Endothelial cell of umbilical vein (primary cell): Measurements from ENCODE around the gene NUP54. TPM values are rescaled to one million over a fixed set of nuclear protein-coding genes. Genes with fewer than 3 reads are reported as not detected.

Source experiments
- BruUV-seq: library from RNA; stranded (reverse); fragments of 400-500 nt; replicated peaks from 2 replicates; lab custom pipeline; 2021; lab: Mats Ljungman, UMichigan
- CTCF ChIA-PET: fragments of 300-600, 350-600 bp; sonication (Branson Sonifier 250); formaldehyde crosslinking; loops from one replicate; lab custom pipeline; 2021; ENCODE audit warnings: antibody characterized with exemption, inconsistent platforms; lab: Charles Lee
- POLR2A ChIA-PET: fragments of 300-600, 350-600 bp; sonication (Branson Sonifier 250); formaldehyde crosslinking; loops from one replicate; lab custom pipeline; 2021; ENCODE audit warnings: antibody characterized with exemption, inconsistent platforms; lab: Charles Lee
- DNase-seq: peaks from one replicate; pipeline ENCODE4 v3.0.0-alpha.2; 2011; ENCODE audit warnings: low read depth, low spot score
- FAIRE-seq: peaks from 2 replicates; lab custom pipeline; 2011; peaks lifted over from hg19 to GRCh38; lab: Jason Lieb, UNC
- H2AFZ ChIP-seq: 2 replicates; pipeline ENCODE4 v1.6.0; 2012; ENCODE audit warnings: low read depth, low read length, control low read depth, inconsistent platforms
- H3K27ac ChIP-seq: 2 replicates; pipeline ENCODE4 v1.5.1; 2011; ENCODE audit warnings: low read depth, mild to moderate bottlenecking, control low read depth, low read length, moderate library complexity; ENCODE audit not compliant: insufficient read depth
- H3K27me3 ChIP-seq, 2 experiments: 2 replicates each; pipeline versions ENCODE4 v1.6.0 to v1.6.1; 2011; ENCODE audit warnings: low read length in 2 of 2, mixed read lengths in 1 of 2; ENCODE audit not compliant: control insufficient read depth in 2 of 2, insufficient read depth in 2 of 2
- H3K36me3 ChIP-seq, 2 experiments: 2 replicates in 1 of 2; 3 replicates in 1 of 2; pipeline ENCODE4 v1.5.1; 2011; ENCODE audit warnings: low read length in 2 of 2, mild to moderate bottlenecking in 1 of 2, moderate library complexity in 1 of 2; ENCODE audit not compliant: control insufficient read depth in 2 of 2, insufficient read depth in 2 of 2; ENCODE audit errors: extremely low read depth in 1 of 2
- H3K4me1 ChIP-seq: 3 replicates; pipeline ENCODE4 v1.5.1; 2011; ENCODE audit warnings: mild to moderate bottlenecking, low read length; ENCODE audit not compliant: control insufficient read depth, insufficient read depth; ENCODE audit errors: extremely low read depth
- H3K4me2 ChIP-seq: 2 replicates; pipeline ENCODE4 v1.6.1; 2011; ENCODE audit warnings: low read length, control low read depth, mixed read lengths; ENCODE audit not compliant: insufficient read depth
- H3K4me3 ChIP-seq, 3 experiments: fragments of 200-600 bp in 1 of 3; sonication (generic), shearing (Covaris generic) in 1 of 3; replicated peaks in 1 of 3; 2 replicates each; pipeline ENCODE4 v1.5.1; 2011 to 2016; ENCODE audit warnings: control low read depth in 3 of 3, low read length in 3 of 3, mild to moderate bottlenecking in 2 of 3, inconsistent platforms in 1 of 3, low read depth in 1 of 3, moderate library complexity in 1 of 3; ENCODE audit not compliant: insufficient read depth in 1 of 3
- H3K79me2 ChIP-seq: 2 replicates; pipeline ENCODE4 v1.6.0; 2012; ENCODE audit warnings: low read length, inconsistent platforms; ENCODE audit not compliant: control insufficient read depth, insufficient read depth
- H3K9ac ChIP-seq: replicated peaks from 2 replicates; pipeline ENCODE3; 2011; ENCODE audit warnings: low read length, control low read depth; ENCODE audit not compliant: insufficient read depth; ENCODE audit errors: extremely low read depth
- H3K9me1 ChIP-seq: replicated peaks from 3 replicates; pipeline ENCODE4 v1.6.0; 2011; ENCODE audit warnings: mild to moderate bottlenecking, low read length; ENCODE audit not compliant: control insufficient read depth, insufficient read depth; ENCODE audit errors: extremely low read depth
- H3K9me3 ChIP-seq: replicated peaks from 2 replicates; pipeline ENCODE4 v1.5.1; 2012; ENCODE audit warnings: low read length, inconsistent platforms; ENCODE audit not compliant: control insufficient read depth, insufficient read depth
- H4K20me1 ChIP-seq: replicated peaks from 2 replicates; pipeline ENCODE3; 2011; ENCODE audit warnings: mild to moderate bottlenecking, low read length; ENCODE audit not compliant: control insufficient read depth, insufficient read depth; ENCODE audit errors: extremely low read depth
- CTCF ChIP-seq, 2 donors: IDR thresholded peaks; 1 replicate in 1 of 2; 2 replicates in 1 of 2; pipeline ENCODE4 v1.5.1; 2011; ENCODE audit warnings: low read length in 2 of 2, mild to moderate bottlenecking in 2 of 2, moderate library complexity in 2 of 2, control low read depth in 1 of 2, inconsistent platforms in 1 of 2, low read depth in 1 of 2; ENCODE audit not compliant: insufficient read depth in 1 of 2; ENCODE audit errors: extremely low read depth in 1 of 2
- EZH2 ChIP-seq: IDR thresholded peaks from 2 replicates; pipeline ENCODE4 v1.6.1; 2012; ENCODE audit warnings: borderline replicate concordance, low read depth, mild to moderate bottlenecking, moderate library complexity, low read length, inconsistent platforms; ENCODE audit not compliant: severe bottlenecking
- FOS ChIP-seq: IDR thresholded peaks from 2 replicates; pipeline ENCODE4 v1.6.1; 2011; ENCODE audit warnings: mild to moderate bottlenecking, low read length, moderate library complexity, borderline replicate concordance; ENCODE audit not compliant: insufficient read depth
- GATA2 ChIP-seq: IDR thresholded peaks from 2 replicates; pipeline ENCODE4 v1.7.0; 2011; ENCODE audit warnings: low read depth, mild to moderate bottlenecking, moderate library complexity, mixed read lengths, low read length; ENCODE audit not compliant: insufficient read length, insufficient read depth
- JUN ChIP-seq: IDR thresholded peaks from 2 replicates; pipeline ENCODE4 v1.6.1; 2011; ENCODE audit warnings: borderline replicate concordance, low read depth; ENCODE audit not compliant: insufficient read length, insufficient read depth
- MAX ChIP-seq: IDR thresholded peaks from 2 replicates; pipeline ENCODE4 v1.6.1; 2011; ENCODE audit not compliant: insufficient read depth, insufficient read length
- MYC ChIP-seq: IDR thresholded peaks from one replicate; pipeline ENCODE4 v1.6.1; 2011; ENCODE audit warnings: mild to moderate bottlenecking, low read depth, low read length
- POLR2A ChIP-seq: IDR thresholded peaks from 2 replicates; pipeline ENCODE4 v1.6.1; 2012; ENCODE audit warnings: low read depth, mild to moderate bottlenecking, control low read depth, low read length
- dilution Hi-C: fragments of 300-500 bp; cut with MboI; formaldehyde crosslinking; loops from one replicate; pipeline ENCODE4 v1.15.0; 2019; ENCODE audit warnings: low sequenced_read_pairs; ENCODE audit not compliant: extremely low pct_ligation_motif_present
- intact Hi-C: fragments of 100-400 bp; cut with micrococcal nuclease; formaldehyde crosslinking; loops from one replicate; pipeline ENCODE4 v1.10.0; 2022
- polyA plus RNA-seq, 4 experiments: library from polyadenylated mRNA; depleted of rRNA in 3 of 4; stranded (reverse) in 3 of 4; unstranded in 1 of 4; fragments of >200 nt; gene quantifications; 2 replicates each; pipeline versions ENCODE4 v1.2.1 to v1.2.3, GENCODE V29; 2011 to 2012; ENCODE audit warnings: missing spikeins in 1 of 4
- total RNA-seq: library from RNA; stranded (reverse); gene quantifications from 2 replicates; pipeline ENCODE4 v1.2.3, GENCODE V29; 2021

The NUP54 gene
- total and polyA plus RNA-seq, 2 donors (not counting 3 experiments of a cell fraction or from before 2014, with no cell fraction given): 25.7 to 45.7 TPM

GRCh38 chr4:76175336-76175735, 27.1 kb upstream of the NUP54 start:
- H3K9ac ChIP-seq: no peak overlapping the region
- H3K9me3 ChIP-seq: no peaks in the 10 kb centered on the region
- ChIA-PET POLR2A (no interaction called here), CTCF (interaction anchor here (1.5 to 1.6 kb wide), 2 partner anchors 202 to 330 kb away, joined by 4 to 8 read pairs; no protein-coding TSS in a partner anchor)
- H3K4me1 ChIP-seq: peaks cover 4% of the 10 kb centered on the region
- TF ChIP-seq MYC (no peak), POLR2A (no peak)
- H3K9me1 ChIP-seq: no peaks in the 10 kb centered on the region
- no TSS peak for BruUV-seq
- dilution Hi-C loops: no loop called here
- H3K36me3 ChIP-seq: peaks cover 4 to 9% of the 10 kb centered on the region in 2 experiments
- no peak overlapping the region for H3K27ac ChIP-seq
- no peaks in the 10 kb centered on the region for H4K20me1 ChIP-seq
- no peak for FAIRE-seq
- DNase-seq: no peak
- no peaks in the 10 kb centered on the region for H3K27me3 ChIP-seq
- H3K79me2 ChIP-seq: no peaks in the 10 kb centered on the region
- H3K4me3 ChIP-seq: no peak overlapping the region
- no peak overlapping the region for H2AFZ ChIP-seq
- no peak overlapping the region for H3K4me2 ChIP-seq
- intact Hi-C loops: loop anchor here (5.0 kb wide), 1 partner anchor 257 kb away; no protein-coding TSS in a partner anchor

GRCh38 chr4:76174216-76174615, 26.0 kb upstream of the NUP54 start:
- no peak overlapping the region for H3K27ac ChIP-seq
- FAIRE-seq (no peak), DNase-seq (no peak)
- ChIA-PET POLR2A (interaction anchor here (0.5 kb wide), 1 partner anchor 462 kb away, joined by 3 read pairs; no protein-coding TSS in a partner anchor), CTCF (interaction anchor here (1.1 kb wide), 1 partner anchor 204 kb away, joined by 3 read pairs; no protein-coding TSS in a partner anchor)
- no peaks in the 10 kb centered on the region for H3K9me1 ChIP-seq
- no peak overlapping the region for H3K9ac ChIP-seq
- no peak overlapping the region for H3K4me3 ChIP-seq
- H3K4me1 ChIP-seq: peaks cover 4% of the 10 kb centered on the region
- dilution Hi-C loops (no loop called here), intact Hi-C loops (no loop called here)
- no peak overlapping the region for H3K4me2 ChIP-seq
- no peak overlapping the region for H2AFZ ChIP-seq
- no peaks in the 10 kb centered on the region for H3K27me3 ChIP-seq
- no peak for TF ChIP-seq JUN
- no peak for TF ChIP-seq FOS
- TF ChIP-seq EZH2: no peak
- TF ChIP-seq MAX: no peak
- no peak for TF ChIP-seq MYC
- TF ChIP-seq CTCF (IDR thresholded peaks at IDR 0.05; ENCODE audit: extremely low read depth in 1 of 2, insufficient read depth in 1 of 2, low read depth in 1 of 2, low read length in 2 of 2): no peak
- no peak for TF ChIP-seq GATA2
- H3K79me2 ChIP-seq: no peaks in the 10 kb centered on the region
- no TSS peak for BruUV-seq
- H3K36me3 ChIP-seq: peaks cover 4 to 15% of the 10 kb centered on the region in 2 experiments
- H4K20me1 ChIP-seq: no peaks in the 10 kb centered on the region
- H3K9me3 ChIP-seq: no peaks in the 10 kb centered on the region
